ENCODE measurements around the gene CHRNA4.
A peak's percentile ranks its signal among the peaks of the same experiment; 100 is the strongest.
"Not testable (repeated sequence)": the region's sequence is repeated elsewhere in the genome, so short reads cannot be mapped to it uniquely, and the experiment has no call there.

CHRNA4 gene

GRCh38 chr20:63397155-63397843 is 36.1 kb upstream of the CHRNA4 start:
- DNase-seq: no peak

DNA sequence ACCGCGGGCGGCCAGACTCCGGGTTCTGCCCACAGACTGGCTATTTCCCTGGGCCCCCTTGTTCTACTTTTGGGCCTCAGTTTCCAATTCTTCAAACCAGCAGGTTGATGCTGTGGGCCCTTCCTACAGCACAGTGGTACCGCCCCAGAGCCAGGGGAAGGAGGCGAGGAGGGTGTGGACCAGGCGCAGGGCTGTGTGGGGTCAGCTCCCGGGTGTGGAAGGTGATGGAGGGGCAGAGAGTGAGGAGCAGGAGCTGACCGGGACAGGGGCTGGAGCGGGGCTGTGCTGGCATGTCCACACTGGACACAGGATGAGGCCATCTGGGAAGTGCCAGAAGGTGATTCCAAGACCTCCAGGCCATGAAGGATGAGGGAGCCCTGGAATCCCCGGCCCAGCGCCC is 35.2 kb upstream of the CHRNA4 start:
- DNase-seq: no peak

GRCh38 chr20:63395723-63396122 is 34.6 kb upstream of the CHRNA4 start:
- no peak for DNase-seq

DNA sequence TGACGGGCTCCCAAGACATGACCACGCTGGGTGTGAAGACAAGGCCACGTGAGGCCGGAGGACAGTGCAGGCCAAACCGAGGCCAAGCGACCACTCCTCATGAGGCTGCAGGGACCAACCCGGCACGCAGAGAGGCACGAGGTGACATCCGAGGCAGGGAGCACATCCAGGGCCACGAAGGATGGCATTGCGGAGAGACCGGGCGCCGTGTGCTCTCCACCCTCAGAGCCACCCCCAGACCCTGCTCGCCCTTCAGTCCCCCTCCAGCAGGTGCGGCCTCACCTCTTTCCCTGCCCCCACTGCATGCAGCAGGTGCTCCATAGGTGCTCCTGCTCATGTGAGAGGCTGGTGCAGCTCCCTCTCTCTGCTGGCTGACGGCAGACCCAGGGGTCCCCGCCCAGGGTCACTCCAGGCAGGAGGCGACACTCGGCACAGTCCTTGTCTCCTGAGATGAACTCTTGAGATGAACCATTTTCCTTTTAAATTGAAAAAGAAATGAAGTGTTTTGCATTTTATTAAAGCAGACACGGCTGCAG is 33.8 kb upstream of the CHRNA4 start:
- DNase-seq: no peak

- DNase-seq: no peak
Observed at GRCh38 chr20:63394069-63394919, 33.1 kb upstream of the CHRNA4 start.

DNA sequence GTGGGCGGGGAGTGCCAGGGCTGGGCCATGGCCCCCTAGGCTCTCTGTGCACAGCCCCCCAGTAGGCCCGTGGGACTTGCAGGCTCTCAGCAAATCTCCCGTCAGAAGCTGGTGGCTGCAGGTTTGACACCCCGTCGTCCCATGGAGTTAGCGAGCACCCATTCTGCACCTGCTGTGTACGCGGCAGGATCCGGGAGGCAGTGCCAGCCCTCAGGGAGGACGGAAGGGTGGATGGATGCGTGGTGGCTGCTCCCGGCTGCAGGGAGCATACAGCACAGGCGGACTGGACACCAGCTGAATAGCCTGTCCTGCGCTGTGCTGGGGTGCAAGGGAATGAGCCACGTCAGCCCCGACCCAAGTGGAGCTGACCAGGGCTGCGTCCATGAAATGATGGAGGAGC is 32.4 kb upstream of the CHRNA4 start:
- no peak for DNase-seq

- DNase-seq: no peak
Observed at GRCh38 chr20:63392465-63393365, 31.6 kb upstream of the CHRNA4 start.

GRCh38 chr20:63387917-63388316 is 26.8 kb upstream of the CHRNA4 start:
- no peak for DNase-seq

- DNase-seq: no peak
Observed at GRCh38 chr20:63387393-63387792, 26.2 kb upstream of the CHRNA4 start.

- no peak for DNase-seq
Observed at GRCh38 chr20:63386491-63386890, 25.3 kb upstream of the CHRNA4 start.

DNA sequence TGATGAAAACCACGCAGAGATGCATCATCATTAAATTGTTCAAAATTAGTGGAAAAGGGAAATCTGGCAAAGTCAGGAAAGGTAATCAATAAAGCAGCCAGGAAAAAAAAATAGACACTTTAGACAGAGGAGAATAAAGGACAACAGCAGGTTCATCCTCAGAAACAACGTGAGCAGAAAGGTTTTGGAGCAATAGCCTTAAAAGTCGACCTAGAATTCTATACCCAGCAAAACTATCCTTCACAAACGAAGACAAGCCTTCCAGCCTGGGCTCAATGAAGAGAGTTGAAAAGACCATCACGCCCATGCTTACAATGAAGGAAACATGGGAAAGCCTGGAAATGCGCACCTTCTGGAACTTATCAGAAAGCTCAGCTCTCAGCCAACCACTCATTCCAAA is 24.7 kb upstream of the CHRNA4 start:
- no peak for DNase-seq

GRCh38 chr20:63384336-63384735 is 23.2 kb upstream of the CHRNA4 start:
- no peak for DNase-seq

DNA sequence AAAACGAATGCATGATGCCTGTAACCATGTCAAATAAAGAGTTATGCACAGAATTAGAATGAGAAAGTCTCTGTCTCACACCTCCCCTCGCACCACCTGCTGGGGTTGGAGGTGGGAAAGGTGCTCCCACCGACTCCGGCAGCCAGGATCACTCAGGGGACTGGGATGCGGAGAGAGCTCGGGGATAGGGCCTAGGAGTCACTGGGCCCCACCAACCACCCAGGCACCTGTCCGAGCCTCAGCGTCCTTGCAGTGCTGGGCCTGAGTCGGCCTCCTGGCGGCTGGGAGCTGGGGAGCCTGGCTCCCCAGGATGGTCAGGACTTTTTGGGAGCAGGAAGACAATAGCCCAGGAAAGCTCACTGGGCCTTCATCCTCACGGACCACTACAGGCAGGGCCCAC is 22.4 kb upstream of the CHRNA4 start:
- no peak for DNase-seq

- no peak for DNase-seq
Observed at GRCh38 chr20:63382551-63383300, 21.6 kb upstream of the CHRNA4 start.

- DNase-seq: peak in 1 of 5 experiments; percentile 20
Observed at GRCh38 chr20:63381781-63382431, 20.8 kb upstream of the CHRNA4 start.

- DNase-seq: no peak
Observed at GRCh38 chr20:63380346-63380870, 19.3 kb upstream of the CHRNA4 start.

DNA sequence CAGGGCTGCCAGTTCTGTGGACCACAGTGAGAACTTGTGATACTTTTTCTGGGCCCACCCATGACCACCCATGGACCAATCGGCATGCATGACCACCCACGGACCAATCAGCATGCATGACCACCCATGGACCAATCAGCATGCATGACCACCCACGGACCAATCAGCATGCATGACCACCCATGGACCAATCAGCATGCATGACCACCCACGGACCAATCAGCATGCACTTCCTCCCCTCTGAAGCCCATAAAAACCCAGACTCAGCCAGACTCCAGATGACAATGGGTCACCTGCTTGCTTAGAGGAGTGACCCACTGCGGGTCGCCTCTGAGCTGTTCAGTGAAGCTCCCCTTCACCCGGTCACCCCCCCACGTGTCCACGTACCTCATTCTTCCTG is 18.7 kb upstream of the CHRNA4 start:
- DNase-seq: not testable (repeated sequence)

DNA sequence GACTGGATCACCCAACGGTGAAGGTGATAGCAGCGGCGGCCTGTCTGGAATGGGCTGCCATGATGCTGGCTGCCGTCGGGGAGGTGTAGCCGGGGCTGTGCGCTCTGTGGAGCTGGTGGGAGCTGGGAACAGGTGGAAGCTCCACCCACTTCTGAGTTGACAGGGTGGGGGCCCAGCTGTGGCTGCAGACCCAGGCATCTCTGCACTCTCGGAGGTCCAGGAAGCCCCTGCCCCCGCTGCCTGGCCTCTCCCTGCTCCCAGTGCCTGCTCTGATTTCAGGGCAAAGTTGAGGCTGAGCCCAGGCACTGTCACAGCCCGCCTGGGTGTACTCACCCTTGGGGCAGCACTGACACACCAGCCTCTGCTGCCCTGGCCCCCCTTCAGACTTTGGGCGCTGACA is 18.1 kb upstream of the CHRNA4 start:
- DNase-seq: no peak

- no peak for DNase-seq
Observed at GRCh38 chr20:63378626-63379025, 17.5 kb upstream of the CHRNA4 start.

DNA sequence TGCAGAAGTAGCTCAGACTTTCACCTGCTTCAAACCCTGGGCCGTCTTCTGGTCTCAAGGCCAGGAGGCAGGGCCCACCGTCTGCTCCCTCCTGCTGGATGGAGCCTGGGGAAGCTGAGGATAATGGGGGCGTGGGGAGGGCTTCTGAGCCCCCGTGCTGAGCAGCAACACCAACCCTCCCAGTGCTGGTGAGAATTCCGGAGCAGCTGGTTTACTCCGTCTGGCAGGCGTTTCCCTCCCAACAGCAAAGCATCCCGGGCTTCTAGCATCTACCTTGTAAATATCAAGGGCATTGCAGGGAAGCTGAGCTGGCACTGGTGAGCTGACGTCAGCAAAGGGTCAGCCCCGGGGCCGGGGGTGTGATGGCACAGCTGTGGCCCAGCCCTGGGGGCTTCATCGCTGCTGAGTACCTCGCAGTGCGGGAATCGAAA is 16.8 kb upstream of the CHRNA4 start:
- DNase-seq: no peak

DNA sequence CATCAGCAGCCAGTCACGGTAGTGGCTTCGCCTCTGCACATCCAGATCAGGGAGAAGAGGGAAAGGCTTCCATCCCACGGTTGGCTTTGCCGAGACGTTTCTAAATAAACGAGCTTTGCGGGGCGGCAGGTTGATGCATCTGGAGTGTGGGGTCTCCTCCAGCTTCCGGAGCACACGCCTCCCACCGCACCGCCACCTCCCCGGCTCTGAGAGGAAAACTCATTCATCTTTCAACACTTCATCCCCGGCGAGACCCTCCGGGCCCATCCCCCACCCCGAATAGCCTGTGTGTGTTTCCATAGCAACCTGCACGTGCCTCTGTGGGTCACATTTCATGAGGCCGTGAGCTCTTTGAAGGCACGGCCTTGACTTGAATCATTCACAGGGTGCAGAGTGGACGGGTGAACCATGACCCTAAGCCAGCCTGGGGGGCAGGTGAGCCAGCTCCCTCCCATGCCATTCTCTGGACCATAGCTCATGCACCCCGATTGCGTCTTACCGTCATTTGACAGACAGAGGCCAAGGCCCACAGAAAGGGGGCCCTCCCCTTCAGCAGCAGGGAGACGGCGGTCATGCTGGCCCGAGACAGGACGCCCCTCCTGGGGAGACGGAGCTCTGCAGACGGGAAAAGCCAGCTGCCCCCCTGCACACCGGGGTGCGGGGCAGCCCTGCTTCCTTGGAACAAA is 16.2 kb upstream of the CHRNA4 start:
- DNase-seq: no peak
